Spleen (tissue), 11 donors: ENCODE measurements around the gene ALK. TPM values are rescaled to one million over a fixed set of nuclear protein-coding genes. Genes with fewer than 3 reads are reported as not detected.

ENCODE experiments used
- DNase-seq: peaks from one replicate; pipeline ENCODE4 v3.0.0-alpha.2; 2020
- H3K27ac ChIP-seq, 8 donors: fragments of 200-600 bp; sonication (generic) in 7 of 8; 1 replicate in 4 of 8; 2 replicates in 4 of 8; pipeline versions ENCODE4 v1.5.0 to v1.8.0; 2016 to 2021; ENCODE audit warnings: inconsistent platforms in 4 of 8, mild to moderate bottlenecking in 4 of 8, moderate library complexity in 1 of 8
- H3K27me3 ChIP-seq, 7 donors: fragments of 200-600 bp; sonication (generic) in 6 of 7; replicated peaks in 1 of 7; 1 replicate in 4 of 7; 2 replicates in 3 of 7; pipeline versions ENCODE4 v1.5.0 to v1.8.0; 2016 to 2021; ENCODE audit warnings: inconsistent platforms in 3 of 7, mild to moderate bottlenecking in 1 of 7
- H3K36me3 ChIP-seq, 6 donors: fragments of 200-600 bp; sonication (generic) in 5 of 6; 1 replicate in 4 of 6; 2 replicates in 2 of 6; pipeline versions ENCODE4 v1.5.0 to v1.8.0; 2016 to 2021; ENCODE audit warnings: inconsistent platforms in 2 of 6
- H3K4me1 ChIP-seq, 6 donors: fragments of 200-600 bp; sonication (generic) in 5 of 6; 1 replicate in 3 of 6; 2 replicates in 3 of 6; pipeline versions ENCODE4 v1.5.0 to v1.8.0; 2016 to 2021; ENCODE audit warnings: inconsistent platforms in 3 of 6
- H3K4me3 ChIP-seq, 8 donors: fragments of 200-600 bp; sonication (generic) in 7 of 8; 1 replicate in 4 of 8; 2 replicates in 4 of 8; pipeline versions ENCODE4 v1.5.0 to v1.8.0; 2016 to 2021; ENCODE audit warnings: inconsistent platforms in 4 of 8, mild to moderate bottlenecking in 4 of 8, moderate library complexity in 2 of 8
- H3K9me3 ChIP-seq, 8 donors: fragments of 200-600 bp; sonication (generic) in 7 of 8; 1 replicate in 4 of 8; 2 replicates in 4 of 8; pipeline versions ENCODE4 v1.5.0 to v1.8.0; 2016 to 2021; ENCODE audit warnings: inconsistent platforms in 4 of 8
- POLR2A ChIP-seq, 3 donors: fragments of 450-650 bp; IDR thresholded peaks; one replicate each; pipeline ENCODE4 v1.5.1; 2017; ENCODE audit warnings: antibody characterized with exemption in 3 of 3, mild to moderate bottlenecking in 1 of 3
- POLR2AphosphoS5 ChIP-seq, 3 donors: sonication (generic); formaldehyde crosslinking; IDR thresholded peaks; one replicate each; pipeline ENCODE4 v1.5.1; 2017; ENCODE audit warnings: antibody characterized with exemption in 3 of 3
- WGBS, 5 donors: extraction: QIAGEN DNeasy Blood & Tissue Kit in 3 of 5; methylation state at CpG; one replicate each; pipeline versions ENCODE4 v1.1.5 to v1.1.7; 2013 to 2018; 5-methylcytosine and 5-hydroxymethylcytosine counted together
- intact Hi-C: fragments of 100-400 bp; cut with DNase I; formaldehyde crosslinking; loops from one replicate; pipeline ENCODE4 v1.15.0; 2023; ENCODE audit warnings: low total_unique reads
- polyA plus RNA-seq, 3 donors: library from polyadenylated mRNA; stranded (reverse); fragments of 200-250 nt; gene quantifications; one replicate each; pipeline ENCODE4 v1.2.1, GENCODE V29; 2013
- total RNA-seq, 7 donors: library from RNA; depleted of rRNA in 3 of 7; stranded (reverse); fragments of >200 nt in 3 of 7; fragmentation: NEBNext Ultra II Directional in 4 of 7; extraction: Animal tissue kit (Norgen Biotek cat#: 25700) in 4 of 7; gene quantifications; one replicate each; pipeline versions ENCODE4 v1.1.0 to v1.2.1, GENCODE V29; 2016 to 2021
- TF ChIP-seq, protein P1 (sequence below), 11 experiments: fragments of 200-600 bp in 7 of 11; fragments of 450-650 bp in 4 of 11; sonication (generic) in 4 of 11; IDR thresholded peaks in 8 of 11; conservative IDR thresholded peaks in 3 of 11; 1 replicate in 7 of 11; 2 replicates in 4 of 11; pipeline versions ENCODE4 v1.4.0 to v1.8.0; 2016 to 2021; ENCODE audit warnings: antibody characterized with exemption in 11 of 11, inconsistent platforms in 4 of 11, mild to moderate bottlenecking in 1 of 11
- donor health status: healthy with polysubstance abuse.
- donor health status: DM: no; HTN: no; CAD: no; lungs with moderate emphysema.
- donor health status: DM: no; HTN: no; CAD: no.
- donor health status: Bipolar disorder and iron deficiency.
- donor health status: healthy.
- donor health status: DM: no; HTN: no; CAD: no.
- donor health status: DM: yes; HTN: yes; CAD: no.

The ALK gene
- total and polyA plus RNA-seq, 10 donors: 0.03 to 0.28 (median 0.06) TPM; not detected in 7

GRCh38 chr2:29164091-29164846 lies 757.1 kb downstream of the ALK start:
- WGBS, 5 donors: 87 to 92% (median 88%) methylated on average over 5 of the region's 5 CpGs
- H3K27me3 ChIP-seq: no peaks in the 10 kb centered on the region
- no peak for DNase-seq
- peaks cover 0 to 67% (median 5%) of the 10 kb centered on the region in 6 donors for H3K36me3 ChIP-seq
- no peak overlapping the region for H3K27ac ChIP-seq
- intact Hi-C loops: no loop called here
- no peaks in the 10 kb centered on the region for H3K4me1 ChIP-seq
- H3K9me3 ChIP-seq: no peaks in the 10 kb centered on the region
- TF ChIP-seq POLR2AphosphoS5 (IDR thresholded peaks at IDR 0.05) (no peak), POLR2A (IDR thresholded peaks at IDR 0.05) (no peak)
- TF ChIP-seq, protein P1, sequence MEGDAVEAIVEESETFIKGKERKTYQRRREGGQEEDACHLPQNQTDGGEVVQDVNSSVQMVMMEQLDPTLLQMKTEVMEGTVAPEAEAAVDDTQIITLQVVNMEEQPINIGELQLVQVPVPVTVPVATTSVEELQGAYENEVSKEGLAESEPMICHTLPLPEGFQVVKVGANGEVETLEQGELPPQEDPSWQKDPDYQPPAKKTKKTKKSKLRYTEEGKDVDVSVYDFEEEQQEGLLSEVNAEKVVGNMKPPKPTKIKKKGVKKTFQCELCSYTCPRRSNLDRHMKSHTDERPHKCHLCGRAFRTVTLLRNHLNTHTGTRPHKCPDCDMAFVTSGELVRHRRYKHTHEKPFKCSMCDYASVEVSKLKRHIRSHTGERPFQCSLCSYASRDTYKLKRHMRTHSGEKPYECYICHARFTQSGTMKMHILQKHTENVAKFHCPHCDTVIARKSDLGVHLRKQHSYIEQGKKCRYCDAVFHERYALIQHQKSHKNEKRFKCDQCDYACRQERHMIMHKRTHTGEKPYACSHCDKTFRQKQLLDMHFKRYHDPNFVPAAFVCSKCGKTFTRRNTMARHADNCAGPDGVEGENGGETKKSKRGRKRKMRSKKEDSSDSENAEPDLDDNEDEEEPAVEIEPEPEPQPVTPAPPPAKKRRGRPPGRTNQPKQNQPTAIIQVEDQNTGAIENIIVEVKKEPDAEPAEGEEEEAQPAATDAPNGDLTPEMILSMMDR (IDR thresholded peaks at IDR 0.05 in 8 of 11, conservative IDR thresholded peaks at IDR 0.05 in 3 of 11): no peak
- no peak overlapping the region for H3K4me3 ChIP-seq

GRCh38 chr2:29162204-29162928 lies 759.0 kb downstream of the ALK start:
- Histone ChIP-seq H3K27ac (no peak overlapping the region), H3K4me1 (no peaks in the 10 kb centered on the region), H3K27me3 (no peaks in the 10 kb centered on the region), H3K4me3 (no peak overlapping the region), H3K9me3 (no peaks in the 10 kb centered on the region), H3K36me3 (peaks cover 0 to 68% (median 14%) of the 10 kb centered on the region in 6 donors)
- DNase-seq: no peak
- TF ChIP-seq, protein P1 (IDR thresholded peaks at IDR 0.05 in 8 of 11, conservative IDR thresholded peaks at IDR 0.05 in 3 of 11): no peak
- no peak for TF ChIP-seq POLR2A (IDR thresholded peaks at IDR 0.05)
- no peak for TF ChIP-seq POLR2AphosphoS5 (IDR thresholded peaks at IDR 0.05)
- intact Hi-C loops: no loop called here
- WGBS, 5 donors: 73 to 94% (median 86%) methylated on average over 1 of the region's 1 CpG

DNA sequence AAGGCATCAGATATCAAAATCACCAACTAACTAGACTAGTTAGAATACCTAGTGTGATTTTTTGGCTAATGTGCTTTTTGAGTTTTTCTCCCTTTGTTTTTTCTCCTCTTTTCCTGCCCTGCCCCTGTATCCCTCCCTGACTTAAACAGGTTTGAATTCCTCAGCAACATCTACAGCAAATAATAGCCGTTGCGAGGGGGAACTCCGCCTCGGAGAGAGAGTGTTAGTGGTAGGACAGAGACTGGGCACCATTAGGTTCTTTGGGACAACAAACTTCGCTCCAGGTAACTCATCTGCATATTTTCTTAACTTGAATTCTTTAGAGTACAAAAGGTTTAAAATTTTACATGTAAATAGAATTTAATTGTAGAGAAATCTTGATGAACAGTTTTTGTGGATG lies 761.2 kb downstream of the ALK start:
- Histone ChIP-seq H3K36me3 (peaks cover 0 to 81% (median 25%) of the 10 kb centered on the region in 6 donors), H3K4me1 (no peaks in the 10 kb centered on the region), H3K4me3 (no peak overlapping the region), H3K27me3 (no peaks in the 10 kb centered on the region), H3K27ac (no peak overlapping the region), H3K9me3 (no peaks in the 10 kb centered on the region)
- no peak for TF ChIP-seq POLR2AphosphoS5 (IDR thresholded peaks at IDR 0.05)
- TF ChIP-seq POLR2A (IDR thresholded peaks at IDR 0.05): no peak
- TF ChIP-seq, protein P1 (IDR thresholded peaks at IDR 0.05 in 8 of 11, conservative IDR thresholded peaks at IDR 0.05 in 3 of 11): no peak
- whole genome bisulfite sequencing, 5 donors: 73 to 97% (median 89%) methylated on average over 5 of the region's 5 CpGs
- intact Hi-C loops: no loop called here
- DNase-seq: no peak

- intact Hi-C loops: no loop called here
- H3K36me3 ChIP-seq: peaks cover 0 to 83% (median 30%) of the 10 kb centered on the region in 6 donors
- no peak for DNase-seq
- no peaks in the 10 kb centered on the region for H3K4me1 ChIP-seq
- no peaks in the 10 kb centered on the region for H3K27me3 ChIP-seq
- H3K4me3 ChIP-seq: no peak overlapping the region
- TF ChIP-seq, protein P1 (IDR thresholded peaks at IDR 0.05 in 8 of 11, conservative IDR thresholded peaks at IDR 0.05 in 3 of 11): no peak
- TF ChIP-seq POLR2A (IDR thresholded peaks at IDR 0.05) (no peak), POLR2AphosphoS5 (IDR thresholded peaks at IDR 0.05) (no peak)
- H3K9me3 ChIP-seq: no peaks in the 10 kb centered on the region
- no peak overlapping the region for H3K27ac ChIP-seq
- WGBS, 5 donors: 5 to 95% (median 38%) methylated on average over 1 of the region's 1 CpG
Observed at GRCh38 chr2:29159125-29159524, 762.3 kb downstream of the ALK start.
